HG02981 (cell line): ENCODE measurements around the gene CD27.

Experiments
- ATAC-seq: cut with Tn5 transposase; IDR thresholded peaks from one replicate; pipeline ENCODE4 v1.9.1; 2021; ENCODE audit warnings: mild to moderate bottlenecking, moderate library complexity; ENCODE audit not compliant: unreplicated experiment

The CD27 gene

GRCh38 chr12:6434205-6435140 is 10.3 kb upstream of the CD27 start:
- no peak for ATAC-seq

GRCh38 chr12:6435961-6436715 is 8.6 kb upstream of the CD27 start:
- ATAC-seq: no peak

- ATAC-seq: no peak
These were observed 7.2 kb upstream of the CD27 start for GRCh38 chr12:6437586-6437985.

- ATAC-seq: no peak
These were observed 6.4 kb upstream of the CD27 start for GRCh38 chr12:6438345-6438744.

GRCh38 chr12:6440391-6440790 is 4.4 kb upstream of the CD27 start:
- ATAC-seq: no peak

- no peak for ATAC-seq
These were observed 1.9 kb upstream of the CD27 start for GRCh38 chr12:6442836-6443235.

GRCh38 chr12:6443361-6443983 is 1.3 kb upstream of the CD27 start:
- no peak for ATAC-seq

- no peak for ATAC-seq
These were observed 724 bp upstream of the CD27 start for GRCh38 chr12:6444031-6444430.

- no peak for ATAC-seq
These were observed 5.5 kb downstream of the CD27 start for GRCh38 chr12:6450091-6450868.

- no peak for ATAC-seq
These were observed 6.2 kb downstream of the CD27 start for GRCh38 chr12:6450869-6451347.

- peak; percentile 77 for ATAC-seq
These were observed 6.8 kb downstream of the CD27 start, which contains the start of gene TAPBPL for GRCh38 chr12:6451348-6452244. Gene TAPBPL, plus strand, starts transcription at chr12:6452042. Its CDS starts 207 bp downstream, at chr12:6452249.

- ATAC-seq: no peak
These were observed 7.6 kb downstream of the CD27 start for GRCh38 chr12:6452245-6452943.

GRCh38 chr12:6452944-6453630 is 8.3 kb downstream of the CD27 start:
- no peak for ATAC-seq

- no peak for ATAC-seq
These were observed 12.6 kb downstream of the CD27 start for GRCh38 chr12:6457220-6457945.

- no peak for ATAC-seq
These were observed 13.7 kb downstream of the CD27 start for GRCh38 chr12:6458281-6459003.

- no peak for ATAC-seq
These were observed 14.2 kb downstream of the CD27 start for GRCh38 chr12:6459004-6459337.

- no peak for ATAC-seq
These were observed 16.1 kb downstream of the CD27 start for GRCh38 chr12:6460751-6461371.
